ENCODE data around the gene REG3G.
"Not testable (repeated sequence)": the region's sequence is repeated elsewhere in the genome, so short reads cannot be mapped to it uniquely, and the experiment has no call there.

Gene REG3G

GRCh38 chr2:79039944-79040343, 14.4 kb downstream of the REG3G start:
- no peak overlapping the region for H3K4me3 ChIP-seq (ENCODE audit: low read length, poor library complexity, severe bottlenecking)
- H3K9ac ChIP-seq (ENCODE audit: low read depth, low read length, poor library complexity, severe bottlenecking): no peak overlapping the region
- no peak for TF ChIP-seq EZH2phosphoT487 (IDR thresholded peaks at IDR 0.05; ENCODE audit: borderline replicate concordance)
- no peak for TF ChIP-seq CTCF (conservative IDR thresholded peaks at IDR 0.05; ENCODE audit: low read length)
- H3K9me2 ChIP-seq (replicated peaks; ENCODE audit: low read depth, low read length): no peaks in the 10 kb centered on the region
- H3K36me3 ChIP-seq (ENCODE audit: insufficient read depth, low read length): no peaks in the 10 kb centered on the region
- no peaks in the 10 kb centered on the region for H3K9me3 ChIP-seq (ENCODE audit: insufficient read depth, low read depth, low read length)
- H4K20me1 ChIP-seq (ENCODE audit: insufficient read depth, low read length, poor library complexity, severe bottlenecking): no peaks in the 10 kb centered on the region
- H3K27me3 ChIP-seq (ENCODE audit: insufficient read depth, low read length, poor library complexity, severe bottlenecking): no peaks in the 10 kb centered on the region
- H2AFZ ChIP-seq (ENCODE audit: low read length): no peak overlapping the region
- H3K4me1 ChIP-seq (ENCODE audit: insufficient read depth, low read length, poor library complexity, severe bottlenecking): no peaks in the 10 kb centered on the region
- H3F3A ChIP-seq (ENCODE audit: low read depth): no peaks in the 10 kb centered on the region
- no peak overlapping the region for H3K4me2 ChIP-seq (ENCODE audit: low read depth, low read length, poor library complexity, severe bottlenecking)
- H3K79me2 ChIP-seq (ENCODE audit: insufficient read depth, low read length): no peaks in the 10 kb centered on the region

DNA sequence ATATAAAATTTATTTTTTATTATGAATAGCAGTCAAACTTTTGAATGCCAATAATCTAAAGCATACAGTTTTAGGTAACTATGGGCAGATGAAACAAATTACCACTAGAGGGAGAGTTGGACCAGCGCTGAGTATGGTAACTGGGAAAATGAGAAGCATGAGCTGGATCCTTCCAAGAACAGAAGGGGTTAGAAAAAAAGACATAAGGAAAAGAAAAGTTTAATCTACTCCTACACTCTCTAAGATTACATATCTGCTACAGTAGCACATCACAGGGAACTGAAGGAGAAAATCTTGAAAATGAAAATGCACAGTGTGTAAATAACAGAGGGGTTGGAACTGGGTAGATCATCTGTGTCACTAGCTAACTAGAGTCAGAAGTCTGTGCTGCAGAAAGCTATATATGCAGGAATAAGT, 15.5 kb downstream of the REG3G start:
- Histone ChIP-seq H3K9ac (ENCODE audit: low read depth, low read length, poor library complexity, severe bottlenecking) (no peak overlapping the region), H3K4me1 (ENCODE audit: insufficient read depth, low read length, poor library complexity, severe bottlenecking) (no peaks in the 10 kb centered on the region), H3K79me2 (ENCODE audit: insufficient read depth, low read length) (no peaks in the 10 kb centered on the region), H3K4me3 (ENCODE audit: low read length, poor library complexity, severe bottlenecking) (no peak overlapping the region), H3K27me3 (ENCODE audit: insufficient read depth, low read length, poor library complexity, severe bottlenecking) (no peaks in the 10 kb centered on the region), H2AFZ (ENCODE audit: low read length) (no peak overlapping the region), H3K4me2 (ENCODE audit: low read depth, low read length, poor library complexity, severe bottlenecking) (no peak overlapping the region), H3K36me3 (ENCODE audit: insufficient read depth, low read length) (no peaks in the 10 kb centered on the region), H3K9me3 (ENCODE audit: insufficient read depth, low read depth, low read length) (no peaks in the 10 kb centered on the region), H3K9me2 (replicated peaks; ENCODE audit: low read depth, low read length) (no peaks in the 10 kb centered on the region), H4K20me1 (ENCODE audit: insufficient read depth, low read length, poor library complexity, severe bottlenecking) (no peaks in the 10 kb centered on the region), H3F3A (ENCODE audit: low read depth) (no peaks in the 10 kb centered on the region)
- TF ChIP-seq CTCF (conservative IDR thresholded peaks at IDR 0.05; ENCODE audit: low read length) (peak; percentile 52), EZH2phosphoT487 (IDR thresholded peaks at IDR 0.05; ENCODE audit: borderline replicate concordance) (no peak)

DNA sequence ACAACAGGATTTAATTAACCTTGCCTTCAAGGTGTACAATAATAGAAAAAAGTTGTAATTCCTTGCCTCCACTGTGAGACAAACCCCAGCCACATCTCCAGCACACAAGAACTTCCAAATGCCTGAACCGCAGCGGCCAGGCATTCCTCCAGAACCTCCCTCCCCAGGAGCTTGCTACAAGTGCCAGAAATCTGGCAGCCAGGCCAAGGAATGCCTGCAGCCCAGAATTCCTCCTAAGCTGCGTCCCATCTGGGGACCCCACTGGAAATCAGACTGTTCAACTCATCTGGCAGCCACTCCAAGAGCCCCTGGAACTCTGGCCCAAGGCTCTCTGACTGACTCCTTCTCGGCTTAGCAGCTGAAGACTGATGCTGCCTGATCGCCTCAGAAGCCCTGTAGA, 28.0 kb downstream of the REG3G start:
- H3K79me2 ChIP-seq (ENCODE audit: insufficient read depth, low read length); H3K9me2 ChIP-seq (replicated peaks; ENCODE audit: low read depth, low read length); H2AFZ ChIP-seq (ENCODE audit: low read length); H3K27me3 ChIP-seq (ENCODE audit: insufficient read depth, low read length, poor library complexity, severe bottlenecking); H3K4me2 ChIP-seq (ENCODE audit: low read depth, low read length, poor library complexity, severe bottlenecking); H3K4me3 ChIP-seq (ENCODE audit: low read length, poor library complexity, severe bottlenecking); H3K9me3 ChIP-seq (ENCODE audit: insufficient read depth, low read depth, low read length); H3K4me1 ChIP-seq (ENCODE audit: insufficient read depth, low read length, poor library complexity, severe bottlenecking); H3K9ac ChIP-seq (ENCODE audit: low read depth, low read length, poor library complexity, severe bottlenecking); H3F3A ChIP-seq (ENCODE audit: low read depth); H3K36me3 ChIP-seq (ENCODE audit: insufficient read depth, low read length); H4K20me1 ChIP-seq (ENCODE audit: insufficient read depth, low read length, poor library complexity, severe bottlenecking): not testable (repeated sequence)

DNA sequence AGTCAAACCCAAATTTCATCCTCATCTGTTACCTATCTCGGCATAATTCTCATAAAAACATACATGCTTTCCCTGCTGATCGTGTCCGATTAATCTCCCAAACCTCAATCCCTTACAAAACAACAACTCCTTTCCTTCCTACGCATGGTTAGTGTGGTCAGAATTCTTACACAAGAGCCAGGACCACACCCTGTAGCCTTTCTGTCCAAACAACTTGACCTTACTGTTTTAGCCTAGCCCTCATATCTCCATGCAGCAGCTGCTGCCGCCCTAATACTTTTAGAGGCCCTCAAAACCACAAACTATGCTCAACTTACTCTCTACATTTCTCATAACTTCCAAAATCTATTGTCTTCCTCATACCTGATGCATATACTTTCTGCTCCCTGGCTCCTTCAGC, 29.3 kb downstream of the REG3G start:
- not testable (repeated sequence) for H3K4me3 ChIP-seq (ENCODE audit: low read length, poor library complexity, severe bottlenecking); H3K79me2 ChIP-seq (ENCODE audit: insufficient read depth, low read length); H2AFZ ChIP-seq (ENCODE audit: low read length); H3K27me3 ChIP-seq (ENCODE audit: insufficient read depth, low read length, poor library complexity, severe bottlenecking); H3F3A ChIP-seq (ENCODE audit: low read depth); H3K9me3 ChIP-seq (ENCODE audit: insufficient read depth, low read depth, low read length); H3K9me2 ChIP-seq (replicated peaks; ENCODE audit: low read depth, low read length); H3K9ac ChIP-seq (ENCODE audit: low read depth, low read length, poor library complexity, severe bottlenecking); H4K20me1 ChIP-seq (ENCODE audit: insufficient read depth, low read length, poor library complexity, severe bottlenecking); H3K36me3 ChIP-seq (ENCODE audit: insufficient read depth, low read length); H3K4me1 ChIP-seq (ENCODE audit: insufficient read depth, low read length, poor library complexity, severe bottlenecking); H3K4me2 ChIP-seq (ENCODE audit: low read depth, low read length, poor library complexity, severe bottlenecking)

Measured in Loucy (cell line).